NCI-H2196 treated with DMSO at 0.1 percent for 48 hours (cell line): Measurements from ENCODE around the gene BCL7A.
"Not testable (repeated sequence)": the region's sequence is repeated elsewhere in the genome, so short reads cannot be mapped to it uniquely, and the experiment has no call there.

ENCODE experiments used
- DNase-seq: peaks from one replicate; lab custom pipeline; 2025; ENCODE audit not compliant: unreplicated experiment; lab: John Stamatoyannopoulos, UW

The BCL7A gene

GRCh38 chr12:122024132-122024785 lies 2.6 kb downstream of the BCL7A start:
- no peak for DNase-seq

- no peak for DNase-seq
Measured at GRCh38 chr12:122026706-122027333, 5.1 kb downstream of the BCL7A start.

GRCh38 chr12:122028165-122028904 lies 6.7 kb downstream of the BCL7A start:
- DNase-seq = no peak

GRCh38 chr12:122028905-122029560 lies 7.3 kb downstream of the BCL7A start:
- DNase-seq = no peak

- no peak for DNase-seq
Measured at GRCh38 chr12:122029620-122030423, 8.1 kb downstream of the BCL7A start.

- no peak for DNase-seq
Measured at GRCh38 chr12:122030424-122031035, 8.8 kb downstream of the BCL7A start.

- no peak for DNase-seq
Measured at GRCh38 chr12:122031342-122032216, 9.9 kb downstream of the BCL7A start.

- no peak for DNase-seq
Measured at GRCh38 chr12:122032580-122032979, 10.9 kb downstream of the BCL7A start.

- DNase-seq = no peak
Measured at GRCh38 chr12:122035292-122035691, 13.6 kb downstream of the BCL7A start.

GRCh38 chr12:122036153-122036552 lies 14.5 kb downstream of the BCL7A start:
- no peak for DNase-seq

GRCh38 chr12:122040579-122041386 lies 19.1 kb downstream of the BCL7A start:
- DNase-seq = no peak

- DNase-seq = not testable (repeated sequence)
Measured at GRCh38 chr12:122041458-122041857, 19.8 kb downstream of the BCL7A start.

GRCh38 chr12:122042910-122043309 lies 21.2 kb downstream of the BCL7A start:
- no peak for DNase-seq

- DNase-seq = no peak
Measured at GRCh38 chr12:122043476-122043875, 21.8 kb downstream of the BCL7A start.

GRCh38 chr12:122045262-122045661 lies 23.6 kb downstream of the BCL7A start:
- no peak for DNase-seq

- no peak for DNase-seq
Measured at GRCh38 chr12:122046145-122046544, 24.5 kb downstream of the BCL7A start.

GRCh38 chr12:122048151-122048550 lies 26.5 kb downstream of the BCL7A start:
- DNase-seq = no peak

- DNase-seq = no peak
Measured at GRCh38 chr12:122049827-122050226, 28.1 kb downstream of the BCL7A start.

- no peak for DNase-seq
Measured at GRCh38 chr12:122050706-122051105, 29.0 kb downstream of the BCL7A start.
